ENCODE measurements around the gene PRRC2C. TPM values are rescaled to one million over a fixed set of nuclear protein-coding genes. Genes with fewer than 3 reads are reported as not detected.

PRRC2C gene
- total and polyA plus RNA-seq, 2 of the 4 experiments (the other 2 are of a cell fraction), result 54.0 to 58.3 TPM

DNA sequence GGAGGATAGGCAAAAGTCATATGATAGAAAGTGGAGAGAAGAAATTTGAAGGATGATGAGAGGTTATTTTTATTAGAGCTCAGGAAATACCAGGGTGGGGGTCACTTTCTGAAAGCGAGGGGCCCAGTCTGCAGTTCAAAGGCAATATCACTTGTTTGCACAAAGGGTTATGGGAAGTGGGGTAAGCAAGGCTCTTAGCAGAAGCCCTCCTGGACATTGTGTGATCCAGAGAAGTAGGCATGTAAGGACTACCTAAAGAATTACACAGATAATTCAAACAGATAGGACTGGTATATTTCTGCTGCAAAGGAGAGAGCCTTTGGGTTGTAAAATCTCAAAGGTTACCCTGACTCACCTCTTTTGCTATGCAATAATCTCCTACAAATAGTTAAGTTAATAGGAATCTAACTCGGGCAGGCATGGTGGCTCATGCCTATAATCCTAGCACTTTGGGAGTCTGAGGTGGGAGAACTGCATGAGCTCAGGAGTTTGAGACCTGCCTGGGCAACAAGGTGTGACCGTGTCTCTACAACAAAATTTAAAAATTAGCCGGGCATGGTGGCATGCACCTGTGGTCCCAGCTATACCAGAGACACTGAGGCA, 25.2 kb upstream of the PRRC2C start:
- TF ChIP-seq RFX5 (IDR thresholded peaks at IDR 0.05; ENCODE audit: low read depth, low read length) (no peak), RAD21 (IDR thresholded peaks at IDR 0.05; ENCODE audit: low read length) (no peak), POLR2A (IDR thresholded peaks at IDR 0.05; ENCODE audit: low read depth, low read length) (no peak), SMC3 (IDR thresholded peaks at IDR 0.05; ENCODE audit: low read depth, low read length) (no peak), NFE2L2 (IDR thresholded peaks at IDR 0.05; ENCODE audit: low read depth, low read length) (no peak), MAZ (IDR thresholded peaks at IDR 0.05; ENCODE audit: borderline replicate concordance, low read depth, low read length) (no peak)
- TF ChIP-seq, protein P1, sequence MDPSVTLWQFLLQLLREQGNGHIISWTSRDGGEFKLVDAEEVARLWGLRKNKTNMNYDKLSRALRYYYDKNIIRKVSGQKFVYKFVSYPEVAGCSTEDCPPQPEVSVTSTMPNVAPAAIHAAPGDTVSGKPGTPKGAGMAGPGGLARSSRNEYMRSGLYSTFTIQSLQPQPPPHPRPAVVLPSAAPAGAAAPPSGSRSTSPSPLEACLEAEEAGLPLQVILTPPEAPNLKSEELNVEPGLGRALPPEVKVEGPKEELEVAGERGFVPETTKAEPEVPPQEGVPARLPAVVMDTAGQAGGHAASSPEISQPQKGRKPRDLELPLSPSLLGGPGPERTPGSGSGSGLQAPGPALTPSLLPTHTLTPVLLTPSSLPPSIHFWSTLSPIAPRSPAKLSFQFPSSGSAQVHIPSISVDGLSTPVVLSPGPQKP (IDR thresholded peaks at IDR 0.05; ENCODE audit: borderline replicate concordance, low read depth, low read length), result no peak
- DNase-seq (peak; percentile 7), ATAC-seq (ENCODE audit: low read depth) (no peak)
- Histone ChIP-seq H2BK15ac (ENCODE audit: low read depth, low read length) (no peak overlapping the region), H3K4me3 (ENCODE audit: insufficient read depth, low read depth, low read length) (no peak overlapping the region), H3K4me1 (ENCODE audit: control insufficient read depth, insufficient read depth, low read length) (no peaks in the 10 kb centered on the region), H4K91ac (ENCODE audit: insufficient read depth, low read depth, low read length) (no peak overlapping the region), H2BK20ac (ENCODE audit: low read depth, low read length) (no peak overlapping the region), H3K14ac (replicated peaks; ENCODE audit: low read depth, low read length) (no peak overlapping the region), H3K36me3 (ENCODE audit: control insufficient read depth, insufficient read depth, low read length) (no peaks in the 10 kb centered on the region), H3K9ac (ENCODE audit: low read depth, low read length) (no peak overlapping the region), H3K9me3 (ENCODE audit: control insufficient read depth, insufficient read depth, low read length) (no peaks in the 10 kb centered on the region), H2AK5ac (ENCODE audit: low read depth, low read length) (no peak overlapping the region), H2BK120ac (ENCODE audit: low read depth, low read length) (no peak overlapping the region), H3K56ac (ENCODE audit: extremely low read depth, insufficient read depth, low read length) (no peak overlapping the region), H4K20me1 (ENCODE audit: insufficient read depth, low read length) (no peaks in the 10 kb centered on the region), H3K18ac (ENCODE audit: low read depth, low read length) (no peak overlapping the region), H3K4me2 (ENCODE audit: low read depth, low read length) (no peak overlapping the region), H3K27ac (ENCODE audit: insufficient read depth, low read length) (no peak overlapping the region), H3K9me1 (ENCODE audit: insufficient read depth, low read length) (no peaks in the 10 kb centered on the region), H3K27me3 (ENCODE audit: control insufficient read depth, insufficient read depth, low read length) (no peaks in the 10 kb centered on the region), H3K23ac (ENCODE audit: low read depth, low read length) (no peak overlapping the region), H2AFZ (replicated peaks; ENCODE audit: low read length, poor library complexity) (no peak overlapping the region), H4K5ac (ENCODE audit: low read depth, low read length) (no peak overlapping the region), H3K4ac (ENCODE audit: low read depth, low read length) (no peak overlapping the region), H2AK9ac (replicated peaks; ENCODE audit: low read depth, low read length, poor library complexity) (no peak overlapping the region), H3K79me1 (ENCODE audit: low read depth in 1 of 2, low read length in 2 of 2) (no peaks in the 10 kb centered on the region), H2BK5ac (ENCODE audit: low read depth, low read length, poor library complexity, severe bottlenecking) (no peak overlapping the region), H4K8ac (ENCODE audit: low read depth in 2 of 2, low read length in 2 of 2) (no peak overlapping the region)
- CTCF ChIA-PET, result interaction anchor here (0.6 kb wide), 2 partner anchors 286 to 343 kb away, joined by 3 read pairs; no protein-coding TSS in a partner anchor
- no CpG with 5 or more reads among the region's 4 CpGs for whole genome bisulfite sequencing, 2 experiments (ENCODE audit: extremely low coverage in 2 of 2, insufficient read length in 1 of 2)
- POLR2A ChIA-PET (ENCODE audit: unreplicated experiment), result no interaction called here
- BruUV-seq (replicated peaks), result no TSS peak
- dilution Hi-C loops (cut with HindIII; ENCODE audit: low sequenced_read_pairs, unreplicated experiment), result no loop called here
- intact Hi-C loops (cut with micrococcal nuclease), result no loop called here
- in situ Hi-C loops (cut with MboI; ENCODE audit: low sequenced_read_pairs), result no loop called here

All from IMR-90 (cell line).